K562 (cell line): ENCODE data around the gene SLC7A10. TPM values are rescaled to one million over a fixed set of nuclear protein-coding genes. Genes with fewer than 3 reads are reported as not detected.
A peak's percentile ranks its signal among the peaks of the same experiment; 100 is the strongest.

ENCODE experiments used
- ATAC-seq: fragments of 200-7000 bp; cut with Tn5 transposase; 3 replicates; pipeline ENCODE4 v1.9.1; 2020; ENCODE audit warnings: moderate library complexity
- BruUV-seq: library from RNA; stranded (reverse); fragments of 400-500 nt; replicated peaks from 2 replicates; lab custom pipeline; 2021; lab: Mats Ljungman, UMichigan
- CTCF ChIA-PET: fragments of 300-600 bp; formaldehyde crosslinking; extraction: SDS; loops from one replicate; lab custom pipeline; 2021; ENCODE audit warnings: low intra/inter-chr PET ratio; lab: Yijun Ruan, JAX
- POLR2A ChIA-PET: fragments of 300-600, 350-650 bp; sonication (Branson Sonifier 250); formaldehyde crosslinking; extraction: SDS; loops from one replicate; lab custom pipeline; 2021; ENCODE audit warnings: antibody characterized with exemption, inconsistent platforms; lab: Yijun Ruan, JAX
- DNase-seq, 4 experiments: peaks; one replicate each; pipeline versions ENCODE4 v3.0.0 to v3.0.0-alpha.2; 2011 to 2018; ENCODE audit warnings: low spot score in 3 of 4, mixed read lengths in 3 of 4; ENCODE audit errors: extremely low read depth in 1 of 4
- FAIRE-seq: peaks from 2 replicates; lab custom pipeline; 2011; peaks lifted over from hg19 to GRCh38; lab: Jason Lieb, UNC
- H2AFZ ChIP-seq: 2 replicates; pipeline ENCODE4 v1.6.0; 2011; ENCODE audit warnings: low read depth, low read length, control low read depth, inconsistent platforms
- H3K27ac ChIP-seq: fragments of 200-600 bp; 3 replicates; pipeline ENCODE4 v1.8.0; 2011; ENCODE audit warnings: low read depth, mild to moderate bottlenecking, control low read depth, inconsistent platforms, low read length, moderate library complexity, mixed read lengths; ENCODE audit errors: extremely low read depth
- H3K27me3 ChIP-seq, 2 experiments: fragments of 300-600 bp in 1 of 2; 2 replicates in 1 of 2; 3 replicates in 1 of 2; pipeline versions ENCODE4 v1.6.0 to v1.8.0; 2011; ENCODE audit warnings: inconsistent platforms in 2 of 2, low read length in 2 of 2, mild to moderate bottlenecking in 1 of 2, mixed read lengths in 1 of 2, moderate library complexity in 1 of 2; ENCODE audit not compliant: control insufficient read depth in 2 of 2, insufficient read depth in 2 of 2
- H3K36me3 ChIP-seq: fragments of 300-600 bp; 3 replicates; pipeline ENCODE4 v1.8.0; 2011; ENCODE audit warnings: mild to moderate bottlenecking, low read length, inconsistent platforms; ENCODE audit not compliant: control insufficient read depth, insufficient read depth
- H3K4me1 ChIP-seq, 2 experiments: fragments of 200-600 bp in 1 of 2; replicated peaks in 1 of 2; 2 replicates in 1 of 2; 3 replicates in 1 of 2; pipeline versions ENCODE4 v1.5.1 to v1.8.0; 2011; ENCODE audit warnings: inconsistent platforms in 2 of 2, low read length in 2 of 2, mild to moderate bottlenecking in 1 of 2, mixed read lengths in 1 of 2, moderate library complexity in 1 of 2; ENCODE audit not compliant: control insufficient read depth in 2 of 2, insufficient read depth in 2 of 2
- H3K4me2 ChIP-seq: 2 replicates; pipeline ENCODE4 v1.6.1; 2011; ENCODE audit warnings: low read length, control low read depth, inconsistent platforms, mixed read lengths; ENCODE audit not compliant: insufficient read depth
- H3K4me3 ChIP-seq: fragments of 200-600 bp; sonication (generic), shearing (Covaris generic); 2 replicates; pipeline ENCODE4 v1.5.1; 2016; ENCODE audit warnings: control low read depth, inconsistent platforms
- H3K79me2 ChIP-seq: fragments of 200-600 bp; 3 replicates; pipeline ENCODE4 v1.8.0; 2011; ENCODE audit warnings: low read length, inconsistent platforms; ENCODE audit not compliant: control insufficient read depth, insufficient read depth
- H3K9ac ChIP-seq, 2 experiments: 2 replicates each; pipeline versions ENCODE4 v1.6.0 to v1.6.1; 2011; ENCODE audit warnings: low read depth in 2 of 2, low read length in 2 of 2, control low read depth in 1 of 2, inconsistent platforms in 1 of 2, mild to moderate bottlenecking in 1 of 2, mixed read lengths in 1 of 2; ENCODE audit not compliant: insufficient read depth in 1 of 2
- H3K9me1 ChIP-seq: one replicate; pipeline ENCODE4 v1.6.0; 2011; ENCODE audit warnings: inconsistent platforms, mild to moderate bottlenecking, low read length, moderate library complexity; ENCODE audit not compliant: control insufficient read depth, insufficient read depth
- H3K9me3 ChIP-seq: replicated peaks from 2 replicates; pipeline ENCODE4 v1.5.1; 2011; ENCODE audit warnings: low read depth, low read length, inconsistent platforms; ENCODE audit not compliant: control insufficient read depth, insufficient read depth
- H4K20me1 ChIP-seq: replicated peaks from 2 replicates; pipeline ENCODE4 v1.6.1; 2011; ENCODE audit warnings: low read length, inconsistent platforms, mixed read lengths; ENCODE audit not compliant: control insufficient read depth, insufficient read depth
- CTCF ChIP-seq, 3 experiments: IDR thresholded peaks in 2 of 3; conservative IDR thresholded peaks in 1 of 3; 2 replicates each; pipeline ENCODE4 v1.5.1; 2011 to 2012; ENCODE audit warnings: low read length in 3 of 3, mild to moderate bottlenecking in 3 of 3, control low read depth in 2 of 3, improper control_type of control experiment in 1 of 3, inconsistent platforms in 1 of 3, low read depth in 1 of 3, mixed read lengths in 1 of 3, moderate library complexity in 1 of 3; ENCODE audit not compliant: insufficient read depth in 2 of 3
- NFIX ChIP-seq: fragments of 250-450 bp; sonication (Bioruptor Pico); IDR thresholded peaks from 2 replicates; pipeline ENCODE4 v1.4.0; 2020; ENCODE audit warnings: low read depth, mild to moderate bottlenecking, moderate library complexity
- ZBTB34 ChIP-seq: fragments of 250-450 bp; sonication (Bioruptor Pico); IDR thresholded peaks from 2 replicates; pipeline ENCODE4 v1.8.0; 2021; ENCODE audit warnings: mild to moderate bottlenecking, moderate library complexity
- ZBTB7A ChIP-seq: IDR thresholded peaks from 2 replicates; pipeline ENCODE4 v1.6.1; 2011; ENCODE audit warnings: low read depth, mild to moderate bottlenecking, low read length, moderate library complexity, borderline replicate concordance; ENCODE audit not compliant: control insufficient read depth
- ZFP36 ChIP-seq: fragments of 150-350 bp; IDR thresholded peaks from 2 replicates; pipeline ENCODE4 v1.6.1; 2018; ENCODE audit warnings: low read length, low read depth; ENCODE audit not compliant: partially characterized antibody
- WGBS: fragments of 100-300 bp; shearing (Covaris generic); methylation state at CpG from one replicate; pipeline ENCODE4 v1.1.6; 2016; ENCODE audit warnings: low coverage, mixed read lengths; ENCODE audit not compliant: insufficient coverage; ENCODE audit errors: missing lambda C conversion rate; 5-methylcytosine and 5-hydroxymethylcytosine counted together
- in situ Hi-C: fragments of 300-500 bp; cut with MboI; formaldehyde crosslinking; loops from 4 replicates; pipeline ENCODE4 v1.15.0; 2018; ENCODE audit warnings: inconsistent platforms, mixed read lengths
- intact Hi-C: fragments of 100-400 bp; cut with micrococcal nuclease; formaldehyde crosslinking; loops from 2 replicates; pipeline ENCODE4 v1.14.2; 2022
- polyA plus RNA-seq, 8 experiments: library from polyadenylated mRNA; depleted of rRNA in 4 of 8; stranded (reverse) in 5 of 8; unstranded in 3 of 8; fragments of >200 nt; fragmentation: Nextera tagmentation in 2 of 8; fragmentation: Illumina TruSeq in 1 of 8; extraction: Ambion mirVana in 2 of 8; extraction: Trizol in 1 of 8; gene quantifications; 2 replicates each; pipeline versions ENCODE4 v1.2.1 to v1.2.3, GENCODE V29; 2011 to 2014; ENCODE audit warnings: inconsistent platforms in 1 of 8, missing spikeins in 1 of 8
- total RNA-seq, 7 experiments: library from RNA; depleted of rRNA in 6 of 7; stranded (reverse); fragments of >200 nt in 6 of 7; fragmentation: Illumina TruSeq in 2 of 7; extraction: Trizol in 2 of 7; gene quantifications; 2 replicates each; pipeline versions ENCODE4 v1.2.1 to v1.2.3, GENCODE V29; 2011 to 2021; ENCODE audit warnings: low replicate concordance in 1 of 7

The SLC7A10 gene
- total and polyA plus RNA-seq, 9 of the 15 experiments (the other 6 are each of a cell fraction or from before 2014, with no cell fraction given) = 0.07 TPM; not detected in 8

- peak in 1 of 4 experiments; percentile 18 for DNase-seq
- in situ Hi-C loops = no loop called here
Observed at GRCh38 chr19:33219261-33219815, 6.3 kb downstream of the SLC7A10 start.

More at GRCh38 chr19:33219261-33219815, 6.3 kb downstream of the SLC7A10 start:
- CTCF ChIA-PET = no interaction called here
- H3K36me3 ChIP-seq = no peaks in the 10 kb centered on the region
- peaks cover 12% of the 10 kb centered on the region for H4K20me1 ChIP-seq
- H3K27me3 ChIP-seq = peaks cover 38 to 72% of the 10 kb centered on the region in 2 experiments
- H3K9me1 ChIP-seq = no peaks in the 10 kb centered on the region
- POLR2A ChIA-PET = interaction anchor here (0.6 kb wide), 1 partner anchor 110 kb away, joined by 3 read pairs; no protein-coding TSS in a partner anchor
- H3K9ac ChIP-seq = no peak overlapping the region
- FAIRE-seq (no peak), ATAC-seq (peak; percentile 59)
- no TSS peak for BruUV-seq
- intact Hi-C loops = no loop called here
- H3K27ac ChIP-seq = no peak overlapping the region
- peaks cover 0 to 13% of the 10 kb centered on the region in 2 experiments; a peak in 2 of 5 replicates for H3K4me1 ChIP-seq
- no peak overlapping the region for H3K4me3 ChIP-seq
- no peak overlapping the region for H2AFZ ChIP-seq
- no peaks in the 10 kb centered on the region for H3K9me3 ChIP-seq
- peak; percentile 35 to 45 (median 39); a peak in 4 of 6 replicates for TF ChIP-seq CTCF (IDR thresholded peaks at IDR 0.05 in 2 of 3, conservative IDR thresholded peaks at IDR 0.05 in 1 of 3; ENCODE audit: insufficient read depth in 2 of 3, low read depth in 1 of 3, low read length in 3 of 3)
- peak; percentile 34; the same call in 1 of the 2 replicates for TF ChIP-seq ZBTB7A
- peak; percentile 80 for TF ChIP-seq ZFP36
- TF ChIP-seq ZBTB34 = no peak
- TF ChIP-seq NFIX (CRISPR knock-in tag) = no peak
- TF ChIP-seq, all 486 proteins: peak for 3
- H3K4me2 ChIP-seq = no peak overlapping the region
- H3K79me2 ChIP-seq = no peaks in the 10 kb centered on the region
- WGBS = 2% methylated on average over 12 of the region's 12 CpGs
